PC-3 (cell line): Measurements from ENCODE around the gene PANK4. TPM values are rescaled to one million over a fixed set of nuclear protein-coding genes. Genes with fewer than 3 reads are reported as not detected.

Experiments
- ATAC-seq: fragments of 200-7000 bp; cut with Tn5 transposase; 2 replicates; pipeline ENCODE4 v1.9.1; 2020; ENCODE audit warnings: mild to moderate bottlenecking, moderate library complexity
- BruUV-seq: library from RNA; stranded (reverse); fragments of 400-500 nt; replicated peaks from 2 replicates; lab custom pipeline; 2021; lab: Mats Ljungman, UMichigan
- CTCF ChIA-PET: fragments of 300-600 bp; sonication (Branson Sonifier 250); formaldehyde crosslinking; loops from one replicate; lab custom pipeline; 2022; ENCODE audit warnings: antibody characterized with exemption; lab: Charles Lee
- POLR2A ChIA-PET: fragments of 300-600 bp; sonication (Branson Sonifier 250); formaldehyde crosslinking; loops from one replicate; lab custom pipeline; 2022; ENCODE audit warnings: antibody characterized with exemption; ENCODE audit not compliant: unreplicated experiment; lab: Charles Lee
- DNase-seq: peaks from one replicate; pipeline ENCODE4 v3.0.0-alpha.2; 2015
- H2AFZ ChIP-seq: fragments of 300-600 bp; sonication (generic); 2 replicates; pipeline ENCODE4 v1.6.0; 2016; ENCODE audit warnings: antibody characterized with exemption, low read length
- H3F3A ChIP-seq: fragments of 300-600 bp; sonication (generic); one replicate; pipeline ENCODE4 v1.6.0; 2017; ENCODE audit warnings: antibody characterized with exemption, low read length, control low read depth, mild to moderate bottlenecking; ENCODE audit not compliant: unreplicated experiment
- H3K27ac ChIP-seq: fragments of 300-600 bp; sonication (generic); 2 replicates; pipeline ENCODE4 v1.5.1; 2016; ENCODE audit warnings: mild to moderate bottlenecking, low read length
- H3K27me3 ChIP-seq: fragments of 300-600 bp; sonication (generic); 2 replicates; pipeline ENCODE4 v1.6.1; 2016; ENCODE audit warnings: low read length, mixed read lengths
- H3K36me3 ChIP-seq: fragments of 300-600 bp; sonication (generic); 2 replicates; pipeline ENCODE4 v1.6.1; 2016; ENCODE audit warnings: low read depth, mixed run types, low read length, mixed read lengths
- H3K4me1 ChIP-seq: fragments of 300-600 bp; sonication (generic); 2 replicates; pipeline ENCODE4 v1.5.1; 2016; ENCODE audit warnings: low read length; ENCODE audit not compliant: insufficient read depth
- H3K4me2 ChIP-seq: fragments of 300-600 bp; sonication (generic); 2 replicates; pipeline ENCODE4 v1.6.0; 2016; ENCODE audit warnings: low read length
- H3K4me3 ChIP-seq: fragments of 300-600 bp; sonication (generic); 2 replicates; pipeline ENCODE4 v1.5.1; 2016; ENCODE audit warnings: mild to moderate bottlenecking, low read length, mixed read lengths
- H3K79me2 ChIP-seq: fragments of 300-600 bp; sonication (generic); 2 replicates; pipeline ENCODE4 v1.6.1; 2017; ENCODE audit warnings: low read length, mixed read lengths
- H3K9ac ChIP-seq: fragments of 300-600 bp; sonication (generic); 2 replicates; pipeline ENCODE4 v1.6.0; 2016; ENCODE audit warnings: mild to moderate bottlenecking, low read length
- H3K9me2 ChIP-seq: fragments of 300-600 bp; sonication (generic); replicated peaks from 2 replicates; pipeline ENCODE4 v1.6.1; 2016; ENCODE audit warnings: mixed run types, low read length, mixed read lengths
- H3K9me3 ChIP-seq: fragments of 300-600 bp; sonication (generic); 2 replicates; pipeline ENCODE4 v1.6.1; 2016; ENCODE audit warnings: low read length, mixed read lengths
- H4K20me1 ChIP-seq: fragments of 300-600 bp; sonication (generic); 2 replicates; pipeline ENCODE4 v1.6.1; 2016; ENCODE audit warnings: low read length, mixed read lengths
- EZH2 ChIP-seq: fragments of 300-600 bp; sonication (generic); IDR thresholded peaks from one replicate; pipeline ENCODE4 v1.6.1; 2017; ENCODE audit warnings: antibody characterized with exemption, mild to moderate bottlenecking, low read length; ENCODE audit not compliant: unreplicated experiment
- EZH2phosphoT487 ChIP-seq: fragments of 300-600 bp; sonication (generic); IDR thresholded peaks from 2 replicates; pipeline ENCODE4 v1.6.1; 2018; ENCODE audit warnings: mild to moderate bottlenecking, antibody characterized with exemption, low read length, borderline replicate concordance
- intact Hi-C: fragments of 100-400 bp; cut with micrococcal nuclease; formaldehyde crosslinking; loops from 2 replicates; pipeline ENCODE4 v1.9.0; 2023
- total RNA-seq: library from RNA; depleted of rRNA; stranded (reverse); fragments of >200 nt; gene quantifications from 2 replicates; pipeline ENCODE4 v1.2.3, GENCODE V29; 2014
- TF ChIP-seq, protein P1 (sequence below): fragments of 300-600 bp; sonication (generic); conservative IDR thresholded peaks from 2 replicates; pipeline ENCODE4 v1.5.1; 2017; ENCODE audit warnings: antibody characterized with exemption, low read depth, mild to moderate bottlenecking, low read length

PANK4 gene
- total RNA-seq, 1 experiment from 2014 or later: 69.4 TPM

DNA sequence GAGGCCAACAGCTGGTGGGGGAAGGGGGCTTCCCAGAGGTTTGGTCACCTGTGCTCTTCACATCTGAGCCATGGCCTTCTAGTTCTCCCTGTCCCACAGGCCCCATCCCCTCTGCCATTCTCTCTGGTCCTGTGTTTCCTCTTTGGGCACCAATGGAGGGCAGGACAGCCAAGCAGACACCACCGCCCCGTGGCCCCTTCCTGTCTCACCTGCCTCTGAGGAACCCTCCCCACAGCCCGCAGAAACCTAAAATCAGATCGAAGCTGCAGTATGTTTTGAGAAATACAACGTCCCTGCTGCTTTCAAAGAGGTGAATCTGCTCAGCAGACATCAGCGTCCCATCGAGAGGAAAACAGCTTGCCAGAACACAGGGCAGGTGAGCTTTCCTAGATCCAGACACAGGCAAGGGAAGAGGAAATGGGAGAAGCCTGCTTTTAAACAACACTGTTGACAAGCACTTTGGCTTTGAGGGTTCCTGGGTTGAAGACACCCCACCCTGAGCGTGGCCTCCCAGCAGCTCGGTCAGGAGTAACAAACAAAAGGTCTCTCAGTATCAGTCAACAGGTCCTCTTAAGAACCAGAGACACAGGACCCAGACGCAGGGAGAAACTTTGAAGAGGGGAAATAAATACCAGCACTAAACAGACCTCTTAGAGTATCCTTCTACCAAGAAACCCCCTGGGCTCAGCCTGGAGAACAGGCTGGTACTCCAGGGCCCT is 2.3 kb downstream of the PANK4 start:
- peak overlapping the region; percentile 35 for H3K27ac ChIP-seq
- no peaks in the 10 kb centered on the region for H3F3A ChIP-seq
- peaks cover 34% of the 10 kb centered on the region for H3K4me1 ChIP-seq
- DNase-seq (no peak), ATAC-seq (no peak)
- no peaks in the 10 kb centered on the region for H3K9me2 ChIP-seq
- intact Hi-C loops: no loop called here
- peaks cover 21% of the 10 kb centered on the region for H3K36me3 ChIP-seq
- ChIA-PET CTCF (interaction anchor here (2.4 kb wide), 1 partner anchor 23 kb away, joined by 15 read pairs; no protein-coding TSS in a partner anchor), POLR2A (no interaction called here)
- H3K79me2 ChIP-seq: peaks cover 53% of the 10 kb centered on the region
- no peaks in the 10 kb centered on the region for H3K9me3 ChIP-seq
- TF ChIP-seq EZH2phosphoT487 (no peak), EZH2 (no peak)
- TF ChIP-seq, protein P1, sequence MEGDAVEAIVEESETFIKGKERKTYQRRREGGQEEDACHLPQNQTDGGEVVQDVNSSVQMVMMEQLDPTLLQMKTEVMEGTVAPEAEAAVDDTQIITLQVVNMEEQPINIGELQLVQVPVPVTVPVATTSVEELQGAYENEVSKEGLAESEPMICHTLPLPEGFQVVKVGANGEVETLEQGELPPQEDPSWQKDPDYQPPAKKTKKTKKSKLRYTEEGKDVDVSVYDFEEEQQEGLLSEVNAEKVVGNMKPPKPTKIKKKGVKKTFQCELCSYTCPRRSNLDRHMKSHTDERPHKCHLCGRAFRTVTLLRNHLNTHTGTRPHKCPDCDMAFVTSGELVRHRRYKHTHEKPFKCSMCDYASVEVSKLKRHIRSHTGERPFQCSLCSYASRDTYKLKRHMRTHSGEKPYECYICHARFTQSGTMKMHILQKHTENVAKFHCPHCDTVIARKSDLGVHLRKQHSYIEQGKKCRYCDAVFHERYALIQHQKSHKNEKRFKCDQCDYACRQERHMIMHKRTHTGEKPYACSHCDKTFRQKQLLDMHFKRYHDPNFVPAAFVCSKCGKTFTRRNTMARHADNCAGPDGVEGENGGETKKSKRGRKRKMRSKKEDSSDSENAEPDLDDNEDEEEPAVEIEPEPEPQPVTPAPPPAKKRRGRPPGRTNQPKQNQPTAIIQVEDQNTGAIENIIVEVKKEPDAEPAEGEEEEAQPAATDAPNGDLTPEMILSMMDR: no peak
- peaks cover 43% of the 10 kb centered on the region for H4K20me1 ChIP-seq
- no peak overlapping the region for H2AFZ ChIP-seq
- H3K9ac ChIP-seq: no peak overlapping the region
- H3K4me3 ChIP-seq: peak overlapping the region; percentile 93
- no peaks in the 10 kb centered on the region for H3K27me3 ChIP-seq
- H3K4me2 ChIP-seq: peak overlapping the region; percentile 94
- no TSS peak for BruUV-seq

DNA sequence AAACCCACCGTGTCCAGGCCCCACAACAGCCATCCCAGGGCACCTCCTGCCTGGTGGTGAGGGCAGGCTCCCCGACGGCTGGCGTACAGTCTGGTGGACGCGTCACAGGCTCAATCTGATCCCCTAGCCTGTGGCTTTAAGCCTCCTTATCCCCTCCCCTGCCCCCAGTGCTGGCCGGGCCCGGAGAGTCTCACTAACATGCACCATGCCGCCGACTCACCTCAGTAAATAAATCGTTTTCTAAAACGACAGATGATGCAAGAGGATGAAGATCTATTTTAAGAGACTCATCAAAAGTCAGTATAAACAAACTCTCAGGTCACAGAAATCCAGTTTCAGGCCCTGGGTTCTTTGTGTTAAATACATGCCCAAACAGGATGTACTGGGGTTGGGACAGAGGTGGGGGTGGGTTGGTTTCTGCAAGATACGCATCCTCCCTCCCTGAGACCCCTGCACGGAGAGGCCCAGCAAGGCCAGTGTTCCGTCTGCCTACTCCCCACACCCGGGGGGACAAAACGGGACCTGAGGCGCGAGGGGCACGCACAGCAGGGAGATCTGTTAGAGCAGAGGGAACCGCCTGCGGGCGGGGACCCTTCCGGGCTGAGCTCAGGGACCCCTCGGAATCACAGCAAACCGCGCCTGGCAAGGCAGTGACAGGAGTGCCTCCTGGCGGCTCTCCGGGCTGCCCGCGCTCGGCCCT is 3.1 kb downstream of the PANK4 start:
- H4K20me1 ChIP-seq: peaks cover 43% of the 10 kb centered on the region
- H3F3A ChIP-seq: no peaks in the 10 kb centered on the region
- DNase-seq (peak; percentile 54), ATAC-seq (no peak)
- H3K27me3 ChIP-seq: no peaks in the 10 kb centered on the region
- POLR2A ChIA-PET: no interaction called here
- H3K4me3 ChIP-seq: peak overlapping the region; percentile 93; the same call in 1 of the 2 replicates
- CTCF ChIA-PET: no interaction called here
- peak overlapping the region; percentile 94 for H3K4me2 ChIP-seq
- peak overlapping the region; percentile 35 for H3K27ac ChIP-seq
- H3K9me2 ChIP-seq: no peaks in the 10 kb centered on the region
- H3K4me1 ChIP-seq: peaks cover 34% of the 10 kb centered on the region
- TSS peak; percentile 48 for BruUV-seq
- TF ChIP-seq EZH2phosphoT487: no peak
- TF ChIP-seq, protein P1: no peak
- no peak for TF ChIP-seq EZH2
- intact Hi-C loops: no loop called here
- peaks cover 53% of the 10 kb centered on the region for H3K79me2 ChIP-seq
- no peak overlapping the region for H2AFZ ChIP-seq
- no peaks in the 10 kb centered on the region for H3K9me3 ChIP-seq
- peaks cover 28% of the 10 kb centered on the region for H3K36me3 ChIP-seq
- no peak overlapping the region for H3K9ac ChIP-seq

DNA sequence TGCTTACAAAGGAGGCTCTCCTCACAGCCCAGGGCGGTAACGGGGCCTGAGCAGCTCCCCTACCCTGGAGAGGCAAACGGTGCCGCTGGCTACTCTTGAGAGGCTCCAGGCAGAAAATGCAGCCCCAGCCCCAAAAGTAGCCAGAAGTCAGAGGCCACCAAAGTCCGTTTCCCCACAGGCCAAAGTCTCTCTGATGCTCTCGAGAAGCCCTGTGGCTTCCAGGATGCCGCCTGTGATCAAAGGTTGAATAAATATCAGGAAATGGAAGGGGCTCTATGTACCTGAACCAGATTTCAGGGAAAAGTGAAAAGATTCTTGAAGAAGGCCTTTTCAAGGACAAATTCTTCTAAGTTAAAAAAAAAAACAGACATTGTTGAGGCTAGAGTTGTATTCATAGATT is 4.2 kb downstream of the PANK4 start:
- BruUV-seq: no TSS peak
- Histone ChIP-seq H3K4me2 (no peak overlapping the region), H3K4me1 (peaks cover 32% of the 10 kb centered on the region), H3K9me3 (no peaks in the 10 kb centered on the region), H3K9me2 (no peaks in the 10 kb centered on the region), H3K27ac (no peak overlapping the region), H2AFZ (no peak overlapping the region), H3K4me3 (no peak overlapping the region), H3K79me2 (peaks cover 53% of the 10 kb centered on the region), H3K9ac (no peak overlapping the region), H3K27me3 (no peaks in the 10 kb centered on the region), H3F3A (no peaks in the 10 kb centered on the region), H3K36me3 (peaks cover 39% of the 10 kb centered on the region), H4K20me1 (peaks cover 43% of the 10 kb centered on the region)
- no peak for ATAC-seq
- ChIA-PET POLR2A (no interaction called here), CTCF (no interaction called here)
- no peak for DNase-seq
- intact Hi-C loops: no loop called here
- TF ChIP-seq, protein P1: no peak
- TF ChIP-seq EZH2phosphoT487 (no peak), EZH2 (no peak)
